ENCODE data around the gene TRAPPC11. TPM values are rescaled to one million over a fixed set of nuclear protein-coding genes. Genes with fewer than 3 reads are reported as not detected.

TRAPPC11 gene
- total and polyA plus RNA-seq, 11 donors: 10.4 to 28.5 (median 21.6) TPM

DNA sequence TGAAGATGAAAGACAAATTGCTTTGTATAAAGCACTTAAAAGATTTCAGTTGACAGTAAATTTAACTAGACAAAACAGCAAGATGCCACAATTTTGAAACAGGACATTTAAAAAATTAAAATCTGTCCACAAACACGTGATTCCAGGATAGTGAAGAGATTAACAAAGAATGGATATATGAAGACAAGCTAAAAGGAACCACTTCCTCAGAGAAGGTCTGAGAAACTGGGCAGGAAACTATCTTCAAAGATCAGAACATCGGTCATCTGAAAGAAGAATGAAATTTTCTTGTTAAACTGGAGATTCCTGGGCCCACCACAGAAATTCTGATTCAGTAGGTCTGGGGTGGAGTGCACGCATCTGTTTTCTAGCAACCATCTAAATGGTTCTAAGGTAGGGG, 1.5 kb upstream of the TRAPPC11 start:
- DNase-seq (no peak), ATAC-seq (no peak)
- Histone ChIP-seq H3K36me3 (peaks cover 0 to 34% (median 14%) of the 10 kb centered on the region in 9 donors), H3K4me1 (peaks cover 3 to 34% (median 21%) of the 10 kb centered on the region in 12 donors), H3K4me3 (peak overlapping the region in 8 of 12 donors; percentile 61 to 95 (median 85)), H3K27ac (no peak overlapping the region), H3K27me3 (no peaks in the 10 kb centered on the region), H3K9me3 (no peaks in the 10 kb centered on the region)
- TF ChIP-seq, protein P1, sequence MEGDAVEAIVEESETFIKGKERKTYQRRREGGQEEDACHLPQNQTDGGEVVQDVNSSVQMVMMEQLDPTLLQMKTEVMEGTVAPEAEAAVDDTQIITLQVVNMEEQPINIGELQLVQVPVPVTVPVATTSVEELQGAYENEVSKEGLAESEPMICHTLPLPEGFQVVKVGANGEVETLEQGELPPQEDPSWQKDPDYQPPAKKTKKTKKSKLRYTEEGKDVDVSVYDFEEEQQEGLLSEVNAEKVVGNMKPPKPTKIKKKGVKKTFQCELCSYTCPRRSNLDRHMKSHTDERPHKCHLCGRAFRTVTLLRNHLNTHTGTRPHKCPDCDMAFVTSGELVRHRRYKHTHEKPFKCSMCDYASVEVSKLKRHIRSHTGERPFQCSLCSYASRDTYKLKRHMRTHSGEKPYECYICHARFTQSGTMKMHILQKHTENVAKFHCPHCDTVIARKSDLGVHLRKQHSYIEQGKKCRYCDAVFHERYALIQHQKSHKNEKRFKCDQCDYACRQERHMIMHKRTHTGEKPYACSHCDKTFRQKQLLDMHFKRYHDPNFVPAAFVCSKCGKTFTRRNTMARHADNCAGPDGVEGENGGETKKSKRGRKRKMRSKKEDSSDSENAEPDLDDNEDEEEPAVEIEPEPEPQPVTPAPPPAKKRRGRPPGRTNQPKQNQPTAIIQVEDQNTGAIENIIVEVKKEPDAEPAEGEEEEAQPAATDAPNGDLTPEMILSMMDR (IDR thresholded peaks at IDR 0.05): no peak
- no peak for TF ChIP-seq POLR2A (IDR thresholded peaks at IDR 0.05)
- intact Hi-C loops (cut with DNase I): loop anchor here (2.0 to 10.0 kb wide), 5 partner anchors 150 to 185 kb away; partner anchors contain the start of gene ING2 (in 5 of the 10)
- WGBS, 4 donors: 67 to 80% (median 72%) methylated on average over 3 of the region's 3 CpGs

DNA sequence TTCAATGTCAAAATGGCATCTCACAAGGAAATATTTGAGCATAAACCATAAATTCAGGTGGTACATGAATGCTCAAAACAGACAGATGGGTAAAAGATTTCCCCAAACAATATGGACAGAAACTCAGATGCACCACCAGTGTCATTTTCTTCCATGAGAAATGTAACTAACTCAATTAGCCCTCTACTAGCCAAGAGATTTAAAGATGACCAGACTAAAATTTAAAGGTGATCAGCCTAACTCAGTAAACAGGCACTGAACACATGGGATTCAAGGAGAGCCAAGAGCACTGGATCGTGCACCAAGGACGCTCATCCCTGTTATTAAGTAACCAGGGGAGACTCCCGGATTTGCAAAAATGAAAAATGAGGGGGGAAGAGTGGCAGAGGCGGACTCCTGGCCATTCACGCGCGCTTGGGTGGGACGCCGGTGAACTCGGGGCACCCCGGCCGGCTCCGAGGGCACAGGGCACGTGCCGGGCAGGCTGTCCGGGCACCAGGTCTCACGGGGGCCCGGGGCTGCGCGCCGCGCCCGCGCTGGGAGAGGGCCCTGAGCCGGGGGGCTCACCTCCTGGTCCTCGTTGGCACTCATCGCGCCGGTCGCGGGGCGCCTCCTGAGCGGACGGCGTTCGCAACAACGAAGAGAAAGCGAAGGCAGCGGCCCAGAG, 598 bp upstream of the TRAPPC11 start:
- DNase-seq: peak; percentile 8 to 63 (median 33)
- Histone ChIP-seq H3K9me3 (no peaks in the 10 kb centered on the region), H3K36me3 (peaks cover 0 to 24% (median 5%) of the 10 kb centered on the region in 9 donors), H3K4me3 (peak overlapping the region; percentile 51 to 95 (median 85)), H3K27me3 (no peaks in the 10 kb centered on the region), H3K4me1 (peaks cover 3 to 34% (median 21%) of the 10 kb centered on the region in 12 donors), H3K27ac (peak overlapping the region; percentile 27 to 93 (median 88))
- peak in 3 of 4 donors; percentile 3 to 63 (median 53) for ATAC-seq
- no peak for TF ChIP-seq POLR2A (IDR thresholded peaks at IDR 0.05)
- TF ChIP-seq, protein P1 (IDR thresholded peaks at IDR 0.05): no peak
- intact Hi-C loops (cut with DNase I): loop anchor here (2.0 to 10.0 kb wide), 6 partner anchors 151 to 186 kb away; partner anchors contain the start of gene ING2 (in 7 of the 10)
- 0 to 2% (median 1%) methylated on average over 25 to 37 of the region's 39 CpGs for WGBS, 4 donors

DNA sequence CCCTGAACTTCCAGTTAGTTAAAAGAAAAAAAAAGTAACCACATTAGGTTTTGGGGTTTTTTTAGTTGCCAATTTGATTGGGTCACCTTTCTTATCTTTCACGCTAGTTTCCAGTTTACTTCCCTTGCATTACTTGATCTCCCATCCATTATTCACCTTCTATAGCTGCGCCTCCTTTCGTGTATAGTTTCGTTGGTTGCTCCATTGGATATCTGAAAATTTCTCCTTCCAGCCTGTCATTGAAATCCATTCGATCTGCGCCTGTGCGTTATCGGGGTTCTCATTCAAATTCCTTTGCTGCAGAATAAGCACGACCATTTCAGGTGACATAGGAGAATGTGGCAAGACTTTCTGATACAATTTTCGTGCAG, 764 bp downstream of the TRAPPC11 start:
- H3K27me3 ChIP-seq: no peaks in the 10 kb centered on the region
- ATAC-seq (no peak), DNase-seq (no peak)
- TF ChIP-seq POLR2A (IDR thresholded peaks at IDR 0.05): no peak
- TF ChIP-seq, protein P1 (IDR thresholded peaks at IDR 0.05): no peak
- peaks cover 3 to 34% (median 21%) of the 10 kb centered on the region in 12 donors for H3K4me1 ChIP-seq
- intact Hi-C loops (cut with DNase I): loop anchor here (2.0 to 10.0 kb wide), 6 partner anchors 153 to 187 kb away; partner anchors contain the start of gene ING2 (in 7 of the 10)
- H3K4me3 ChIP-seq: peak overlapping the region; percentile 51 to 95 (median 85)
- whole genome bisulfite sequencing, 4 donors: 5 to 7% (median 6%) methylated on average over 10 of the region's 10 CpGs
- H3K36me3 ChIP-seq: peaks cover 0 to 24% (median 7%) of the 10 kb centered on the region in 9 donors
- peak overlapping the region in 11 of 12 donors; percentile 75 to 93 (median 88) for H3K27ac ChIP-seq
- H3K9me3 ChIP-seq: no peaks in the 10 kb centered on the region

DNA sequence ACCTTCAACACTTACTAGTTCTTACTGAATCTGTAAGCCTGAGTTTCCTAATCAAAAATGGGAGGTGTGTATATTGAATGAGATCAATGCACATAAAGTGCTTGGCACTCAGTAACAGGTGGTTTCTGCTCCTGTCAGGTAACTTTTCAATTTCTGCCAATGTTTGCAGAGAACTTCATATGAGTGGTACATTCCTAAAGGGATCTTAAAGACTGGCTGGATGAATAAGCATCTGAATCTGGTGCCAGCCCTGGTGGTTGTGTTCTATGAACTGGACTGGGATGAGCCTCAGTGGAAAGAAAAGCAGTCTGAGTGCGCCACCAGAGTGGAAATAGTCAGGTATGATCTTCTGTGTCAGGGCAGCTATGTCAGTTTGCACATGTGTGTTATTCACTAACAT, 7.0 kb downstream of the TRAPPC11 start:
- ATAC-seq (no peak), DNase-seq (no peak)
- H3K4me1 ChIP-seq: peaks cover 0 to 6% (median 0%) of the 10 kb centered on the region in 12 donors
- no peaks in the 10 kb centered on the region for H3K27me3 ChIP-seq
- TF ChIP-seq POLR2A (IDR thresholded peaks at IDR 0.05): no peak
- TF ChIP-seq, protein P1 (IDR thresholded peaks at IDR 0.05): no peak
- H3K4me3 ChIP-seq: no peak overlapping the region
- H3K36me3 ChIP-seq: peaks cover 0 to 72% (median 59%) of the 10 kb centered on the region in 9 donors
- H3K27ac ChIP-seq: no peak overlapping the region
- WGBS, 4 donors: 99 to 100% (median 100%) methylated on average over 1 of the region's 1 CpG
- intact Hi-C loops (cut with DNase I): no loop called here
- no peaks in the 10 kb centered on the region for H3K9me3 ChIP-seq
